Sigmoid colon (tissue), 7 donors: ENCODE measurements around the gene POGLUT3. TPM values are rescaled to one million over a fixed set of nuclear protein-coding genes. Genes with fewer than 3 reads are reported as not detected.

Source experiments
- DNase-seq: peaks from one replicate; pipeline ENCODE4 v3.0.0-alpha.2; 2019
- H3K27ac ChIP-seq, 4 donors: fragments of 200-600 bp; sonication (generic); one replicate each; pipeline ENCODE4 v1.5.1; 2016 to 2019; ENCODE audit warnings: mild to moderate bottlenecking in 1 of 4
- H3K27me3 ChIP-seq, 3 donors: fragments of 200-600 bp; sonication (generic); one replicate each; pipeline ENCODE4 v1.5.1; 2019; ENCODE audit warnings: mild to moderate bottlenecking in 1 of 3
- H3K36me3 ChIP-seq, 4 donors: fragments of 200-600 bp; sonication (generic); one replicate each; pipeline ENCODE4 v1.5.1; 2016 to 2019
- H3K4me1 ChIP-seq, 4 donors: fragments of 200-600 bp; sonication (generic); one replicate each; pipeline ENCODE4 v1.5.1; 2017 to 2019
- H3K4me3 ChIP-seq, 4 donors: fragments of 200-600 bp; sonication (generic); one replicate each; pipeline ENCODE4 v1.5.1; 2017 to 2019; ENCODE audit warnings: mild to moderate bottlenecking in 2 of 4, moderate library complexity in 1 of 4
- H3K9me3 ChIP-seq, 4 donors: fragments of 200-600 bp in 3 of 4; sonication (generic) in 3 of 4; one replicate each; pipeline versions ENCODE4 v1.5.1 to v1.6.1; 2013 to 2019
- EP300 ChIP-seq, 4 donors: sonication (generic); formaldehyde crosslinking; IDR thresholded peaks; one replicate each; pipeline ENCODE4 v1.6.1; 2017; ENCODE audit warnings: antibody characterized with exemption in 4 of 4
- POLR2A ChIP-seq, 2 donors: fragments of 450-650 bp; IDR thresholded peaks; one replicate each; pipeline ENCODE4 v1.6.1; 2016; ENCODE audit warnings: antibody characterized with exemption in 2 of 2, mild to moderate bottlenecking in 2 of 2, moderate library complexity in 2 of 2
- POLR2AphosphoS5 ChIP-seq, 4 donors: sonication (generic); formaldehyde crosslinking; IDR thresholded peaks; one replicate each; pipeline ENCODE4 v1.6.1; 2017; ENCODE audit warnings: antibody characterized with exemption in 4 of 4
- WGBS, 2 donors: extraction: QIAGEN DNeasy Blood & Tissue Kit; methylation state at CpG; one replicate each; pipeline ENCODE4 v1.1.7; 2013; 5-methylcytosine and 5-hydroxymethylcytosine counted together
- intact Hi-C: fragments of 100-400 bp; cut with DNase I; formaldehyde crosslinking; loops from one replicate; pipeline ENCODE4 v1.15.1; 2023
- polyA plus RNA-seq, 3 donors: library from polyadenylated mRNA; stranded (reverse); fragments of 200-250 nt; gene quantifications; one replicate each; pipeline ENCODE4 v1.2.3, GENCODE V29; 2013
- total RNA-seq, 4 donors: library from RNA; depleted of rRNA; stranded (reverse); fragments of >200 nt; gene quantifications; one replicate each; pipeline ENCODE4 v1.1.0, GENCODE V29; 2016
- TF ChIP-seq, protein P1 (sequence below), 4 experiments: fragments of 450-650 bp in 3 of 4; fragments of 200-600 bp in 1 of 4; IDR thresholded peaks; one replicate each; pipeline ENCODE4 v1.5.1; 2016 to 2019; ENCODE audit warnings: antibody characterized with exemption in 4 of 4, mild to moderate bottlenecking in 3 of 4, moderate library complexity in 2 of 4
- donor health status: healthy with polysubstance abuse.
- donor health status: Bipolar disorder and iron deficiency.
- donor health status: healthy.

The POGLUT3 gene
- total and polyA plus RNA-seq, 7 donors, result 4.4 to 28.5 (median 17.7) TPM

DNA sequence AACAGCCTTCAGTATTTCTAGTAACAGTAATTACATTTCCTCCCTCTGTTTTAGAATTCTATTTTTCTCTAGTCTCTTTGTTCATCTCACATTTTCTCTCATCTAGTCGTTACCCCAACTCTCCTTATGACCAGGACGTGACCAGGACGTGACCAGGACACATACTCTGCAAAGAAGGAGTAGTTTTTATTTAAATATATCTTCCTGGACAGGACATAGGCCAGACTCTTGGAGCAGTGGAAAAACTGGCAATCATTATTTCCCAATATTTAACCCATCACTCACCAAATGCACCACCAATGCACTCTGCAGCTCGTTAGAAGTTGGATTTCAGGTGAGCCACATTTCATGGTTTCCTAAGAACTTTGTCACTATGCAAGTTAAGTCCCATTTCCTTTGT, 40.3 kb upstream of the POGLUT3 start:
- 74 to 81% methylated on average over 4 of the region's 4 CpGs for WGBS, 2 donors
- H3K9me3 ChIP-seq, result no peaks in the 10 kb centered on the region
- H3K27ac ChIP-seq, result no peak overlapping the region
- H3K4me3 ChIP-seq, result no peak overlapping the region
- intact Hi-C loops, result no loop called here
- DNase-seq, result no peak
- TF ChIP-seq, protein P1, sequence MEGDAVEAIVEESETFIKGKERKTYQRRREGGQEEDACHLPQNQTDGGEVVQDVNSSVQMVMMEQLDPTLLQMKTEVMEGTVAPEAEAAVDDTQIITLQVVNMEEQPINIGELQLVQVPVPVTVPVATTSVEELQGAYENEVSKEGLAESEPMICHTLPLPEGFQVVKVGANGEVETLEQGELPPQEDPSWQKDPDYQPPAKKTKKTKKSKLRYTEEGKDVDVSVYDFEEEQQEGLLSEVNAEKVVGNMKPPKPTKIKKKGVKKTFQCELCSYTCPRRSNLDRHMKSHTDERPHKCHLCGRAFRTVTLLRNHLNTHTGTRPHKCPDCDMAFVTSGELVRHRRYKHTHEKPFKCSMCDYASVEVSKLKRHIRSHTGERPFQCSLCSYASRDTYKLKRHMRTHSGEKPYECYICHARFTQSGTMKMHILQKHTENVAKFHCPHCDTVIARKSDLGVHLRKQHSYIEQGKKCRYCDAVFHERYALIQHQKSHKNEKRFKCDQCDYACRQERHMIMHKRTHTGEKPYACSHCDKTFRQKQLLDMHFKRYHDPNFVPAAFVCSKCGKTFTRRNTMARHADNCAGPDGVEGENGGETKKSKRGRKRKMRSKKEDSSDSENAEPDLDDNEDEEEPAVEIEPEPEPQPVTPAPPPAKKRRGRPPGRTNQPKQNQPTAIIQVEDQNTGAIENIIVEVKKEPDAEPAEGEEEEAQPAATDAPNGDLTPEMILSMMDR (IDR thresholded peaks at IDR 0.05), result no peak
- no peaks in the 10 kb centered on the region for H3K36me3 ChIP-seq
- no peaks in the 10 kb centered on the region for H3K4me1 ChIP-seq
- H3K27me3 ChIP-seq, result no peaks in the 10 kb centered on the region

DNA sequence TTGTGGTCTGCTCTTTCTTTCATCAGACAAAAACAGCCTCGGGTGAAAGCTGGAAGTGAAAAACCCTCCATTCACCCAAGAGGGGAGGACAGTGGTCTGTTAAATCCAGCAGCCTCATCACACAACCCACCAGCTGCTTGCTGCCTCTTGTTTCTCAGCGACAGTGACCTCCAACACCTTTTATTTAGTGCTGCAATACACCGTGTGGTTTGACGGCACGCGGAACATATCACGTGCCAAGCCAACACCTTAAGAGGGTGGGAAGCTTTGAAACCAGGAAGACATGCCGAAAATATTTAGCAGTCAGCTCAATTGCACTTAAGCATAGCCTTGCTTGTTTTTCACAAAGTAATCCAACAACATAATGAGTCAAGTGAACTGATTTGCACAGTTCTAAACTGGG, 39.8 kb upstream of the POGLUT3 start:
- no peak for TF ChIP-seq POLR2AphosphoS5 (IDR thresholded peaks at IDR 0.05)
- TF ChIP-seq EP300 (IDR thresholded peaks at IDR 0.05), result no peak
- TF ChIP-seq, protein P1 (IDR thresholded peaks at IDR 0.05), result no peak
- no peak for TF ChIP-seq POLR2A (IDR thresholded peaks at IDR 0.05)
- no peaks in the 10 kb centered on the region for H3K4me1 ChIP-seq
- no peaks in the 10 kb centered on the region for H3K27me3 ChIP-seq
- 8 to 41% methylated on average over 8 of the region's 8 CpGs for WGBS, 2 donors
- no peak overlapping the region for H3K4me3 ChIP-seq
- no peak for DNase-seq
- H3K36me3 ChIP-seq, result no peaks in the 10 kb centered on the region
- no peak overlapping the region for H3K27ac ChIP-seq
- intact Hi-C loops, result no loop called here
- no peaks in the 10 kb centered on the region for H3K9me3 ChIP-seq

DNA sequence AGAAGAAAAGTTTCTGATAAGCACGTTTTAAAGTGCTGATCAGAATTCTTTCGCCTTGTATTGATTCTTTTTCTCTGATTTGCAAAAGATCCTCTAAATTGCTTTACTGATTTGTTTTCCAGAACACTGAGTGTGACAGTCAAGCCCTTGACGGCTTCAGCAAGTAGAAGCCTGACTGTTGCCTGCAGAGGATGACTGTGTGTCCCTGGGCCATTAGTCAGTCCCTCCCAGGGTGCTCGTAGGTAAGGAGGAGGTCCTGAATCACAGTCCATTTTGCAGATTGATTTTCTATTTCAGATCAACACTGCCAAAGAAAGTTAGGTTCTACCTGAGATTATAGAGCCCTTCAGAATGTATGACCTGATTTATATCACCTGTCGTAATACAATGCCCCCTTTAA, 38.6 kb upstream of the POGLUT3 start:
- no peak for DNase-seq
- no peaks in the 10 kb centered on the region for H3K27me3 ChIP-seq
- no peaks in the 10 kb centered on the region for H3K4me1 ChIP-seq
- TF ChIP-seq, protein P1 (IDR thresholded peaks at IDR 0.05), result no peak
- TF ChIP-seq EP300 (IDR thresholded peaks at IDR 0.05), result no peak
- no peak for TF ChIP-seq POLR2A (IDR thresholded peaks at IDR 0.05)
- TF ChIP-seq POLR2AphosphoS5 (IDR thresholded peaks at IDR 0.05), result no peak
- no peak overlapping the region for H3K4me3 ChIP-seq
- H3K9me3 ChIP-seq, result no peaks in the 10 kb centered on the region
- 92 to 93% methylated on average over 5 of the region's 5 CpGs for WGBS, 2 donors
- intact Hi-C loops, result no loop called here
- H3K36me3 ChIP-seq, result no peaks in the 10 kb centered on the region
- H3K27ac ChIP-seq, result no peak overlapping the region

DNA sequence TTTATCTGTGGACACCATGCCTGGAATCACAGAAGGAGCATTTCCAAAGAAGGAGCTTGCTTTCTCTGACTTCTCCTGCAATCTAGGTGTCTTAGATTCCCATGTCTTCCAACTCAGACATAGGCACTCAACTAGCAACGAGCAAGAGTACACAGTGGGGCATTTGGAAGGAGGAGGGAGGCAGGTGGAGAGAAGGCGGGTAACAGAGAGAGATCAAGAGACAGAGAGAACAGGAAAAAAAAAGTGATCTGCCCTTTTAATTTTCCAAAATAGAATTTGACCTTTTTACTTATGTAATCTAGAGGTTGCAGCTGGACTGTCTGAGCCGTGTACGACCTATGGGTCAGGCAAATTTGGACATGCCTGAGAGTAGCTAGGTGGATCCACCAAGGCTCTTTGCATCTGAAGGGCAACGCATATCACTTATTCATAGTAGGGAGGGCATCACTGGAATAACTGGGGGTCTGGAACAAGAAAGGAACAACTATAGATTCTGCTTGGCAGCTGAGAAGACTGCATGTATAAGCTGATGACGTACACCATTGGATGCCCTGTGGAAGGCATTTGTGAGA, 37.3 kb upstream of the POGLUT3 start:
- 81 to 90% methylated on average over 6 of the region's 6 CpGs for WGBS, 2 donors
- Histone ChIP-seq H3K4me1 (no peaks in the 10 kb centered on the region), H3K27me3 (no peaks in the 10 kb centered on the region), H3K4me3 (no peak overlapping the region), H3K27ac (no peak overlapping the region), H3K36me3 (no peaks in the 10 kb centered on the region), H3K9me3 (no peaks in the 10 kb centered on the region)
- intact Hi-C loops, result no loop called here
- no peak for DNase-seq
- TF ChIP-seq EP300 (IDR thresholded peaks at IDR 0.05) (no peak), POLR2AphosphoS5 (IDR thresholded peaks at IDR 0.05) (no peak), POLR2A (IDR thresholded peaks at IDR 0.05) (no peak)
- TF ChIP-seq, protein P1 (IDR thresholded peaks at IDR 0.05), result no peak

DNA sequence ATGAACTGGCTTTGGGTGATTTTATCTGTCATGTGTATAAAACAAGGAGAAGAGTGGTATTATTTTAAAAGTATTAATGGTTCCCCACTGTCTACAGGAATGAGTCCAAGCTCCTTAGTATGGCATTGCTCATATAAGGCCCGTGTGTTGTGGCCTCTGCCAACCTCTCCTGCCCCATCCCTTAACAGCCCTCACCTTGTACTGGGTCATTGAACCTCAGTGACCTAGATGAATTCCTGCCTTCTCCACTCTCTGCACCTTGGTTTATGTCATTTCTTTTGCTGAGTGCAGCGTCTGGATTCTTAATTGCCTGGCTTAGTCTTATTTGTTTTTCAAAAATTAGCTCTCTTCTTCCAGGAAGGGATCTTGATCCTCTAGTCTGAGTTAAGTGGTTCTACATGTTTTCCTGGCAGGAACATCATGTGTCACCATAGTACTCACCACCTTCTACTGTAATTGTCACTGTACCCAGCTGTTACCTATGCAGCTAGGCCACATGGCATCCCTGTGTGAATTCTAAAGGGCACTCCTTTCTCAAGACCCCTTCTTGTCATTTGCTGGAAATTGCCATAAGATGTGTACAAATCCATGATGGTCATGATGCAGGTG, 36.2 kb upstream of the POGLUT3 start:
- no peak overlapping the region for H3K27ac ChIP-seq
- 79 to 81% methylated on average over 2 of the region's 2 CpGs for WGBS, 2 donors
- intact Hi-C loops, result no loop called here
- H3K27me3 ChIP-seq, result no peaks in the 10 kb centered on the region
- TF ChIP-seq, protein P1 (IDR thresholded peaks at IDR 0.05), result no peak
- TF ChIP-seq EP300 (IDR thresholded peaks at IDR 0.05) (no peak), POLR2AphosphoS5 (IDR thresholded peaks at IDR 0.05) (no peak), POLR2A (IDR thresholded peaks at IDR 0.05) (no peak)
- no peaks in the 10 kb centered on the region for H3K36me3 ChIP-seq
- no peaks in the 10 kb centered on the region for H3K9me3 ChIP-seq
- no peak for DNase-seq
- no peaks in the 10 kb centered on the region for H3K4me1 ChIP-seq
- no peak overlapping the region for H3K4me3 ChIP-seq
